GM19099 (cell line): Measurements from ENCODE around the gene TNKS2.

Source experiments
- POLR2A ChIP-seq: IDR thresholded peaks from 3 replicates; pipeline ENCODE4 v1.6.1; 2011; ENCODE audit warnings: low read depth; ENCODE audit not compliant: insufficient read length; ENCODE audit errors: extremely low read depth

TNKS2 gene

DNA sequence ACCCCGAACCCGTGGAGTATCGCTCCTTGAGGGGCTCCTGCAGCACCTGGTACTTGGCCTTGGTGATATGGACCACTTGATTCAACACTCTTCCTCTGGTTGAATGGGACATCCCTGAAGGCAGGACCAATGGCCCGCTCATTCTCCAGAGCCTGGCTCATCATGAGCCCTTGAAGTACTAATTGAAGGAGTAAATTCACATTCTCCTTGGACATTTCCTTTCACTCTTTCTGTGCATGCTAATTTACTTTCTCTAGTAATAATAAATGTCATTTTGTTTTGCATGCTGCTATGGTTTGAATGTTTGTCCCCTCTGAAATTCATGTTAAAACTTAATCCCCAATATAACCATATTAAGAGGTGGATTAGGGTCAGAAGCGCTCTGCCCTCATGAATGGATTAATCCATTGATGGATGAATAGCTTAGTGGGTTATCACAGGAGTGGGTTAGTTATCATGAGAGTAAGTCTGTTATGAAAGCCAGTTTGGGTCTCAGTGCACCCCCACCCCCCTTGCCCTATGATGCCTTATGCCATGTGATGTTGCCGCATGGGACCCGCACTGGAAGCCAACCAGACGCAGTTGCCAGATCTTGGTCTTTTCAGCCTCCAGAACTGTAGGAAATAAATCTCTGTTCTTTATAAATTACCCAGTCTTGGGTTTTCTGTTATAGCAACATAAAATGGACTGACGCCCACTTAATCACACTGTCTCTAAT lies 87.3 kb downstream of the TNKS2 start:
- no peak for TF ChIP-seq POLR2A

- no peak for TF ChIP-seq POLR2A
Observed at GRCh38 chr10:91886954-91887271, 88.7 kb downstream of the TNKS2 start.

GRCh38 chr10:91887272-91888076 lies 89.2 kb downstream of the TNKS2 start:
- no peak for TF ChIP-seq POLR2A

GRCh38 chr10:91891125-91892001 lies 93.1 kb downstream of the TNKS2 start:
- no peak for TF ChIP-seq POLR2A

DNA sequence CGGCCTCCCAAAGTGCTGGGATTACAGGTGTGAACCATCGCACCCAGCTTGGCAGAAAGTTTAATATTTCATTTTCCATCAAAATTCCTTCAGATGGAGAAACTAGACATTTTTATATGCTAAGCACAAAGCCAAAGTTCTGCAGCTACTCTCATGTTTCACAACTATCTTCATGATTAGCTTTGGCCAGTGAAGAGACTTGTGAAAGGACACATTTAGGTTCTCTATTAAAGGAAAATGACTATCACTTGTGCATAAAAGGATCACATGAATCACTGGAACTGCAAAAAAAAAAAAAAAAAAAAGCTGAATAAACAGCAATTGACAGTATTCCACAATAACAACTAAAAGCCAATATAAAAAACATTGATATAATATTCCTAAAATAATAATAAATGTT lies 94.8 kb downstream of the TNKS2 start:
- TF ChIP-seq POLR2A: no peak

DNA sequence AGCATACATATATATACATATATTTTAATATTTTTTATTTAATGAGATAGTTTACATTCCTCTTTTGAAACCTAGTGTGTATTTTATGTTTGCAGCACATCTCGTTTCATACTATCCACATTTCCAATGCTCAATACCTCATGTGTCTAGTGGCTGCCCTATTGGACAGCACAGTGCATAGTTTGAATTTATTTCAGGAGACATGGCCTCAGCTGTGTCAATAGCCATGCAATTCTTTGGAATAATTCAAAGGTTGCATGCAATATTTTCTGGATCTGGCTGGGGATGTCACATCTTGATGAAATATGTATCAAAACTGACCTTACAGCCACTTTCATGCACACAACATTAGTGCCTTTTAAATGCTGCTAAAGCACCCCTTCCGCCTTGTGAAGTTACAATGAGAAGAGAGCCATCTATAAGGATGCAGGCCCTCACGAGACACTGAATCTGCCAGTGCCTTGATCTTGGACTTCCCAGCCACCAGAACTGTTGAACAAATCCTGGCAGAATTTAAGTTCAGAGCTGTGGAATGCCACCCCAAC lies 98.1 kb downstream of the TNKS2 start:
- TF ChIP-seq POLR2A: no peak

GRCh38 chr10:91897421-91897820 lies 99.2 kb downstream of the TNKS2 start:
- no peak for TF ChIP-seq POLR2A

DNA sequence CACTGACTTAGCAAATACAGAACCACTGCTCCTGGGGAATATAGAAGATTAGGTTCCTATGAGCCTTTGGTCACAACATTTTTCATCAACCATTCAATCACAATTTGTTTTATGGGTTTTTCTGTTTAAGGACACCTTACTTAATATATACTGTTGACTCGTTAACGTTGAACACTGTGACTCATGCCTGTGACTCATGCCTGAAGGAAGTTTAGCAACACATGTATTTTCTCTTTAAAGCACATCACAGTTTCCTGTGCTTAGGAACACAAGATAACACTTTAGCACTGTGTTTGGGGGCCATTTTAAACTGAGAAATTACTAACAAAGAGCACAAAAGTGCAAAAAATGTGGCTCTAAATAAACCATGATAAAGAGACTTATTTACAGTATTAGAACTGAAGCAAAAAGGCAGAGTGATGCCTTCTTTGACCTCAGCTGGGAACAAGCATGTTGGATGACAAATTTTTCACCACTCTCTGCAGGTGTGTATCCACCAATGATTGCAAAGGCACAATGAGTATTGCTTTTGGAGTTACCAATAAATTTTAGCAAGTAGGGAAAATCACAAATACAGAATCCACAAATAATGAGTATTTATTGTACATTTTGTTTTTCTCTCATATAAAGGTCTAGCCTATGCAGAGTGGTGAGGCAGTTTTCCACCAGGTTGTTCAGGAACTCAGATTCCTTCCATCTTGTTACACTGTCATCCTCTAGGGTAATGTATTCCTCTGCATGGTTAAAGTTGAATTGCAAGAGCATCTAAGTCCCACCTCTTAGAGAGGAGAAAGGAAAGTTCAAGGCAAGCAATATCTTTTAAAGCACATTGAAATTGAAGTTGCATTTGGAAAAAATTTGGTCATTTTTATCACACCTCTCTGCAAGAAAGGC lies 103.8 kb downstream of the TNKS2 start:
- no peak for TF ChIP-seq POLR2A

GRCh38 chr10:91907033-91907594 lies 108.9 kb downstream of the TNKS2 start:
- TF ChIP-seq POLR2A: no peak

DNA sequence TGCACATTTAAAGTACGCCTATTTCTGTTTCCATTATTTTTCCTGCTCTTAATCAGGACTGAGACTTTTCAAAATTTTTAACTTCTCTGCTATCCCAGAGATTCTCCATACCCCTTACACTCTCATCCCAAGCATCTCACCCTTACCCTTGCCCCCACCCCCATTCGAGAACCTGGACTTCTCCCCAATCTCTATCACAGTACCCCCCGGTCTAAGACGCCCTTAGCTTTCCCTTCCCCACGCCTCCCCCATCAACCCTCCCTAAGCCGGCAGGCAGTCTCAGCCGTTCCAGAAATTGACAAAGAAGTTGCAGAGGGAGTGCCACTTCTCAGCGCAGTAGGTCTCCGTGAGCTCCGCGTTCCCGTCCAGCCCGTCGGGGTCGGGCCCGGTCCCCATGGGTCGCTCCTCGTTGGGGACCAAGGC lies 109.7 kb downstream of the TNKS2 start:
- TF ChIP-seq POLR2A: no peak

- TF ChIP-seq POLR2A: peak; percentile 54
Observed at GRCh38 chr10:91908337-91909116, 110.3 kb downstream of the TNKS2 start.

DNA sequence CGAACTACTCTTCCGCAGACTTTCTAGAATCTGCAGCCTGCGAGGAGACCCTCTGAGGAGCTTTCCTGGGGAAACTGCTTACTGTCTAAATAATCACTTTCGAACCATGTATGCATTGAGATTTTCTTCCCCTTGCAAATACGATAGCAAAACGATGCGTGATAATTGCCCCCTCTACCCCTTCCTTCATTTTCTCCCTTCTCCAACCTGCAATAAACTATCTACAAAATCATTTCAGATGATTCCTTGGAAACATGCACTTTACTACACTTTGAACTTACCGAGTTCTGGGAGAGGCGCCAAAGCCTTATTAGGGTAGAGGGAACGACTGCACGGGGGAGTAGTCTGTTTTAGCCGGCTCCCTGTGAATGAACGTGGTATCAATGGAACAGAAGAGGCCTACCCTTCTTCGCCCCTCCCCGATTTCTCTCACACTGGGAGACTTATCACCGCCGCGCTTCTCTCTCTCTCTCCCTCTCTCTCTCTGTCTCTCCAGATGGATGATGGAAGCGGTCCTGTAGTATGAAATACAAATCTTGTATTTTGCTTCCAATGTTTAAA lies 111.0 kb downstream of the TNKS2 start, which contains the start of gene FGFBP3:
Gene FGFBP3 (minus strand): TSS at position 370 of the 561 bp plus-strand sequence. CDS start 517 bp downstream, outside the sequence.
- no peak for TF ChIP-seq POLR2A

GRCh38 chr10:91910467-91910866 lies 112.2 kb downstream of the TNKS2 start:
- no peak for TF ChIP-seq POLR2A
